Naive B cell (primary cell): ENCODE results near the gene ERLIN1. TPM values are rescaled to one million over a fixed set of nuclear protein-coding genes. Genes with fewer than 3 reads are reported as not detected.
A peak's percentile ranks its signal among the peaks of the same experiment; 100 is the strongest.

ENCODE experiments used
- ATAC-seq, 2 donors: fragments of 150-1000 bp; cut with Tn5 transposase; 2 replicates each; pipeline ENCODE4 v1.10.0; 2021; ENCODE audit warnings: low read depth in 2 of 2, mild to moderate bottlenecking in 2 of 2, moderate library complexity in 2 of 2
- DNase-seq: peaks from one replicate; pipeline ENCODE4 v3.0.0; 2022
- H3K27ac Mint-ChIP-seq, 6 donors: one replicate each; pipeline ENCODE4 v1.8.0; 2020 to 2022; ENCODE audit warnings: mild to moderate bottlenecking in 6 of 6, mixed read lengths in 6 of 6, moderate library complexity in 5 of 6, inconsistent platforms in 2 of 6
- H3K27me3 Mint-ChIP-seq, 3 donors: one replicate each; pipeline ENCODE4 v1.8.0; 2021 to 2022; ENCODE audit warnings: mixed read lengths in 3 of 3, mild to moderate bottlenecking in 1 of 3
- H3K36me3 Mint-ChIP-seq, 2 donors: one replicate each; pipeline ENCODE4 v1.8.0; 2020 to 2022; ENCODE audit warnings: mixed read lengths in 2 of 2, inconsistent platforms in 1 of 2, mild to moderate bottlenecking in 1 of 2
- H3K4me1 Mint-ChIP-seq, 3 donors: one replicate each; pipeline ENCODE4 v1.8.0; 2020 to 2022; ENCODE audit warnings: mixed read lengths in 3 of 3, inconsistent platforms in 1 of 3, mild to moderate bottlenecking in 1 of 3, moderate library complexity in 1 of 3
- H3K4me3 Mint-ChIP-seq, 8 donors: one replicate each; pipeline ENCODE4 v1.8.0; 2020 to 2022; ENCODE audit warnings: mild to moderate bottlenecking in 8 of 8, mixed read lengths in 8 of 8, moderate library complexity in 8 of 8, inconsistent platforms in 2 of 8
- H3K9me3 Mint-ChIP-seq, 7 donors: one replicate each; pipeline ENCODE4 v1.8.0; 2020 to 2022; ENCODE audit warnings: mixed read lengths in 7 of 7, mild to moderate bottlenecking in 5 of 7, inconsistent platforms in 2 of 7, moderate library complexity in 1 of 7
- polyA plus RNA-seq, 6 donors: library from polyadenylated mRNA; unstranded; fragments of 300-500 nt; fragmentation: Illumina TruSeq; gene quantifications; one replicate each; pipeline ENCODE4 v1.2.3, GENCODE V29; 2021; ENCODE audit warnings: low read depth in 6 of 6

The ERLIN1 gene
- polyA plus RNA-seq, 6 donors from 2014 or later = 3.4 to 14.6 (median 9.8) TPM

GRCh38 chr10:100186253-100187212 is 704 bp upstream of the ERLIN1 start:
- DNase-seq = no peak
- peak; percentile 56 to 58 for ATAC-seq
- Mint-ChIP-seq H3K27me3 (no peaks in the 10 kb centered on the region), H3K4me1 (peaks cover 36 to 44% (median 40%) of the 10 kb centered on the region in 3 donors), H3K27ac (peak overlapping the region; percentile 97 to 99 (median 98)), H3K36me3 (peaks cover 0 to 16% of the 10 kb centered on the region in 2 donors), H3K4me3 (peak overlapping the region; percentile 95 to 99 (median 98)), H3K9me3 (no peaks in the 10 kb centered on the region)

GRCh38 chr10:100184840-100185239 is 989 bp downstream of the ERLIN1 start:
- DNase-seq (no peak), ATAC-seq (no peak)
- Mint-ChIP-seq H3K36me3 (peaks cover 0 to 8% of the 10 kb centered on the region in 2 donors), H3K9me3 (no peaks in the 10 kb centered on the region), H3K4me1 (peaks cover 36 to 46% (median 40%) of the 10 kb centered on the region in 3 donors), H3K4me3 (peak overlapping the region; percentile 95 to 99 (median 98)), H3K27me3 (no peaks in the 10 kb centered on the region), H3K27ac (peak overlapping the region; percentile 67 to 98 (median 98))

- H3K36me3 Mint-ChIP-seq = peaks cover 0 to 8% of the 10 kb centered on the region in 2 donors
- H3K4me1 Mint-ChIP-seq = peaks cover 36 to 46% (median 40%) of the 10 kb centered on the region in 3 donors
- H3K27ac Mint-ChIP-seq = peak overlapping the region; percentile 67 to 98 (median 98)
- H3K4me3 Mint-ChIP-seq = peak overlapping the region; percentile 95 to 99 (median 98)
- no peaks in the 10 kb centered on the region for H3K27me3 Mint-ChIP-seq
- H3K9me3 Mint-ChIP-seq = no peaks in the 10 kb centered on the region
- DNase-seq (no peak), ATAC-seq (no peak)
Measured at GRCh38 chr10:100184426-100184825, 1.4 kb downstream of the ERLIN1 start.

- Mint-ChIP-seq H3K4me1 (peaks cover 36 to 46% (median 40%) of the 10 kb centered on the region in 3 donors), H3K36me3 (peaks cover 0 to 8% of the 10 kb centered on the region in 2 donors), H3K27ac (peak overlapping the region in 4 of 6 donors; percentile 67 to 98 (median 82)), H3K4me3 (peak overlapping the region in 1 of 8 donors; percentile 96), H3K9me3 (no peaks in the 10 kb centered on the region), H3K27me3 (no peaks in the 10 kb centered on the region)
- ATAC-seq (no peak), DNase-seq (no peak)
Measured at GRCh38 chr10:100183481-100183880, 2.3 kb downstream of the ERLIN1 start.

- no peak for ATAC-seq
- peak overlapping the region in 1 of 8 donors; percentile 35 for H3K4me3 Mint-ChIP-seq
Measured at GRCh38 chr10:100182908-100183307, 2.9 kb downstream of the ERLIN1 start.

GRCh38 chr10:100182281-100182680 is 3.5 kb downstream of the ERLIN1 start:
- Mint-ChIP-seq H3K27ac (peak overlapping the region; percentile 2 to 82 (median 39)), H3K36me3 (peaks cover 8 to 12% of the 10 kb centered on the region in 2 donors), H3K4me3 (peak overlapping the region in 1 of 8 donors; percentile 35), H3K9me3 (no peaks in the 10 kb centered on the region), H3K4me1 (peaks cover 31 to 40% (median 34%) of the 10 kb centered on the region in 3 donors), H3K27me3 (no peaks in the 10 kb centered on the region)
- ATAC-seq = no peak
- DNase-seq = no peak

More at GRCh38 chr10:100182908-100183307, 2.9 kb downstream of the ERLIN1 start:
- H3K4me1 Mint-ChIP-seq = peaks cover 36 to 46% (median 40%) of the 10 kb centered on the region in 3 donors
- no peaks in the 10 kb centered on the region for H3K27me3 Mint-ChIP-seq
- H3K27ac Mint-ChIP-seq = peak overlapping the region; percentile 2 to 82 (median 42)
- peaks cover 1 to 8% of the 10 kb centered on the region in 2 donors for H3K36me3 Mint-ChIP-seq
- H3K9me3 Mint-ChIP-seq = no peaks in the 10 kb centered on the region
- no peak for DNase-seq

GRCh38 chr10:100175875-100176274 is 10.0 kb downstream of the ERLIN1 start:
- H3K27ac Mint-ChIP-seq = no peak overlapping the region
- no peaks in the 10 kb centered on the region for H3K27me3 Mint-ChIP-seq

GRCh38 chr10:100174699-100175677 is 10.8 kb downstream of the ERLIN1 start:
- no peaks in the 10 kb centered on the region for H3K9me3 Mint-ChIP-seq
- H3K4me3 Mint-ChIP-seq = no peak overlapping the region
- H3K27me3 Mint-ChIP-seq = no peaks in the 10 kb centered on the region
- peaks cover 0 to 3% (median 3%) of the 10 kb centered on the region in 3 donors for H3K4me1 Mint-ChIP-seq
- no peak overlapping the region for H3K27ac Mint-ChIP-seq
- no peak for ATAC-seq
- peaks cover 27 to 48% of the 10 kb centered on the region in 2 donors for H3K36me3 Mint-ChIP-seq
- DNase-seq = no peak

More at GRCh38 chr10:100175875-100176274, 10.0 kb downstream of the ERLIN1 start:
- Mint-ChIP-seq H3K4me1 (peaks cover 0 to 4% (median 0%) of the 10 kb centered on the region in 3 donors), H3K4me3 (no peak overlapping the region), H3K9me3 (no peaks in the 10 kb centered on the region), H3K36me3 (peaks cover 27 to 42% of the 10 kb centered on the region in 2 donors)
- no peak for DNase-seq
- ATAC-seq = no peak

- no peaks in the 10 kb centered on the region for H3K9me3 Mint-ChIP-seq
- no peak overlapping the region for H3K4me3 Mint-ChIP-seq
- peaks cover 27 to 48% of the 10 kb centered on the region in 2 donors for H3K36me3 Mint-ChIP-seq
- H3K27me3 Mint-ChIP-seq = no peaks in the 10 kb centered on the region
- peaks cover 1 to 6% (median 6%) of the 10 kb centered on the region in 3 donors for H3K4me1 Mint-ChIP-seq
- peak overlapping the region in 1 of 6 donors; percentile 46 for H3K27ac Mint-ChIP-seq
- ATAC-seq (no peak), DNase-seq (no peak)
Measured at GRCh38 chr10:100173035-100173434, 12.8 kb downstream of the ERLIN1 start.

GRCh38 chr10:100172349-100172748 is 13.5 kb downstream of the ERLIN1 start:
- H3K27ac Mint-ChIP-seq = peak overlapping the region in 1 of 6 donors; percentile 46
- ATAC-seq (no peak), DNase-seq (no peak)
- peaks cover 24 to 41% of the 10 kb centered on the region in 2 donors for H3K36me3 Mint-ChIP-seq
- no peaks in the 10 kb centered on the region for H3K9me3 Mint-ChIP-seq
- peaks cover 8 to 10% (median 8%) of the 10 kb centered on the region in 3 donors for H3K4me1 Mint-ChIP-seq
- no peaks in the 10 kb centered on the region for H3K27me3 Mint-ChIP-seq
- no peak overlapping the region for H3K4me3 Mint-ChIP-seq

- Mint-ChIP-seq H3K27ac (peak overlapping the region in 3 of 6 donors; percentile 19 to 74 (median 62)), H3K4me1 (peaks cover 9 to 14% (median 10%) of the 10 kb centered on the region in 3 donors), H3K27me3 (no peaks in the 10 kb centered on the region), H3K9me3 (no peaks in the 10 kb centered on the region), H3K4me3 (peak overlapping the region in 1 of 8 donors; percentile 62), H3K36me3 (peaks cover 14 to 30% of the 10 kb centered on the region in 2 donors)
- DNase-seq (no peak), ATAC-seq (no peak)
Measured at GRCh38 chr10:100168313-100168643, 17.6 kb downstream of the ERLIN1 start.

GRCh38 chr10:100167553-100168312 is 18.1 kb downstream of the ERLIN1 start:
- H3K9me3 Mint-ChIP-seq = no peaks in the 10 kb centered on the region
- peaks cover 8 to 25% of the 10 kb centered on the region in 2 donors for H3K36me3 Mint-ChIP-seq
- peak overlapping the region in 2 of 8 donors; percentile 38 to 62 for H3K4me3 Mint-ChIP-seq
- no peak for DNase-seq
- H3K27ac Mint-ChIP-seq = peak overlapping the region in 5 of 6 donors; percentile 27 to 74 (median 59)
- no peak for ATAC-seq
- H3K27me3 Mint-ChIP-seq = no peaks in the 10 kb centered on the region
- H3K4me1 Mint-ChIP-seq = peaks cover 9 to 14% (median 10%) of the 10 kb centered on the region in 3 donors
